GM10266 (cell line): ENCODE measurements around the gene MYL7.

Experiments used
- DNase-seq: peaks from one replicate; pipeline ENCODE4 v3.0.0; 2012; ENCODE audit errors: extremely low spot score
- TF ChIP-seq, protein P1 (sequence below): IDR thresholded peaks from 2 replicates; pipeline ENCODE4 v1.5.1; 2012; ENCODE audit warnings: mild to moderate bottlenecking, low read depth; ENCODE audit not compliant: control insufficient read depth, insufficient read depth; ENCODE audit errors: missing control alignments

The MYL7 gene

DNA sequence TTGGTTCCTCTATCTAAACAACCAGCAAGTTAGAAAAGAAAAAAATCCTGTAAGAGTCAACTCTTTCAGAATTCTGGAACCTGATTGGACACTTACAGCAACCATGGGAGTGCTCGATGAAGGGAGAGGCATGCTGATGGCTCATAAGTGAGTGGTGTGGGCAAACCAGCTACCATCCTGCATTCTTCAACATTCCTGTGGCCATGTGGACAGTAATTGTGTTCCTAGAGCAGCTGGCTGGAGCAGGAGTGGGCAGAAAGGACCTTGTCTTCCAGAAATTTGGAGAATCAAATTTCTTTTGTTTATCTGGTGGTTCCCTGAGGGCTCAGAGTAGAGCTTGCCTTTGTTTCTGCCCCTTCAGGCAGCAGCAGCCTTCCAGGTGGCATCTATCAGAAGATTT is 22.5 kb upstream of the MYL7 start:
- DNase-seq = no peak
- TF ChIP-seq, protein P1, sequence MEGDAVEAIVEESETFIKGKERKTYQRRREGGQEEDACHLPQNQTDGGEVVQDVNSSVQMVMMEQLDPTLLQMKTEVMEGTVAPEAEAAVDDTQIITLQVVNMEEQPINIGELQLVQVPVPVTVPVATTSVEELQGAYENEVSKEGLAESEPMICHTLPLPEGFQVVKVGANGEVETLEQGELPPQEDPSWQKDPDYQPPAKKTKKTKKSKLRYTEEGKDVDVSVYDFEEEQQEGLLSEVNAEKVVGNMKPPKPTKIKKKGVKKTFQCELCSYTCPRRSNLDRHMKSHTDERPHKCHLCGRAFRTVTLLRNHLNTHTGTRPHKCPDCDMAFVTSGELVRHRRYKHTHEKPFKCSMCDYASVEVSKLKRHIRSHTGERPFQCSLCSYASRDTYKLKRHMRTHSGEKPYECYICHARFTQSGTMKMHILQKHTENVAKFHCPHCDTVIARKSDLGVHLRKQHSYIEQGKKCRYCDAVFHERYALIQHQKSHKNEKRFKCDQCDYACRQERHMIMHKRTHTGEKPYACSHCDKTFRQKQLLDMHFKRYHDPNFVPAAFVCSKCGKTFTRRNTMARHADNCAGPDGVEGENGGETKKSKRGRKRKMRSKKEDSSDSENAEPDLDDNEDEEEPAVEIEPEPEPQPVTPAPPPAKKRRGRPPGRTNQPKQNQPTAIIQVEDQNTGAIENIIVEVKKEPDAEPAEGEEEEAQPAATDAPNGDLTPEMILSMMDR = no peak

DNA sequence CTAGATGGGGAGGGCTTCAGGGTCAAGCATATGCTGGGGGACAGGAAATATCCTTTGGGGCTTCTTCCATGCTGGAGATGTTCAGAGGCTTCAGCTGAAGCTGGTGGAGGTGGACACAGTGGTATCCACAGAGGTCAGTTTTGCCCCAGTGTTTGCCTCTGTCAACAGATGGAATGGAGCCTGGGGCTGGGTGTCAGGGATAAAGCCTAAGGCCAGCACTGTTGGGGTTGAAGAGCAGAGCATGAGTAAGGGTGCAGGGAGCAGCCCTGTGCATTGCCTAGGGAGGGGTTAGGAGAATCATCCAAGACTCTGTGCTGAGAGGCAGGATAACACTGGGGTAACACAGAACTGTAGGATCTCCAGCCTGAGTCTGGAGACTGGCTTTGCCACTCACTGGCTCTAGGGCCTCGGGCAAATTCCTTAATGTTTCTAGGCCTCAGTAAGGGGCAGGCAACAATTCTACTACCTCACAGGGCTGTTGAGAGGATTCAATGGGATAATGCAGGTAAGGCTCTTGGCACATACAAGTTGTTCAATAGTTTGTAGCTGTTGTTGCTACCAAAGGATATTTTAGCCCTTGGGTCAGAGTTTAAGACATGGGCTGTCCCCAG is 21.8 kb upstream of the MYL7 start:
- TF ChIP-seq, protein P1 = no peak
- DNase-seq = no peak

DNA sequence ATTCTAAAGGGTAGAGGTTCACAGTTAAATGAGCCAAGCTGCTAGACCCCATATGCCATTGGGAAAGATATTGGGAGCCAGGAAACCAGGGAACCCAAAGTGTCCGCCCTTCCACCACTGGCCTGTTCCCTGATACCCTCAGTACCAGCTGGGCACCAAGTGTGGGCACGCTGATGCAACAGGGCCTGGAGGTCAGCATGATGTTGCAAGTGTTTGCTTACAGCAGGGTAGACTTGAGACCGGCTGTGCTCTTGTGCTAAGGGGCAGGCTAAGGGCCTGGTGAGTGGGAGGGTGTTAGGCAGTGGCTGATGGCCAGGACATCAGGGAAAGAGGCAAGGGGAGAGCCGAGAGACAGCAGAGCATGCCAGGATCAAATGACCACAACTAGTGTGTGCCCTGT is 21.0 kb upstream of the MYL7 start:
- TF ChIP-seq, protein P1 = no peak
- no peak for DNase-seq

DNA sequence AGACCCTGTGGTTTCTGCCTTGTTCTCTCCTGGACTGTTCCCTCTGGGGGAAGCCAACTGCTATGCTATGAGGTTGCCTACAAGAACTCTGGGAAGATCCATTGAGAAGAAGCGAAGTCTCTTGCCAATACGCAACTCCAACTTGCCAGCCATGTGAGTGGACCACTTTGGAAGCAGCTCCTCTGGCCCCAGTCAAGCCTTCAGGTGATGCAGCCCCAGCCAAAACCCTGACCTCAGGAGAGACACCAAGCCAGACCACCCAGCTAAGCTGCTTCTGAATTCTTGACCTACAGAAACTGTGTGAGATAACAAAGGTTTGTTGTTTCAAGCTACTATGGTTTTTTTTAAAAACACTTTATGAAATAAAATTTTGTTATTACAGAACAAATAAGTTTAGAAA is 20.2 kb upstream of the MYL7 start:
- TF ChIP-seq, protein P1 = no peak
- no peak for DNase-seq

DNA sequence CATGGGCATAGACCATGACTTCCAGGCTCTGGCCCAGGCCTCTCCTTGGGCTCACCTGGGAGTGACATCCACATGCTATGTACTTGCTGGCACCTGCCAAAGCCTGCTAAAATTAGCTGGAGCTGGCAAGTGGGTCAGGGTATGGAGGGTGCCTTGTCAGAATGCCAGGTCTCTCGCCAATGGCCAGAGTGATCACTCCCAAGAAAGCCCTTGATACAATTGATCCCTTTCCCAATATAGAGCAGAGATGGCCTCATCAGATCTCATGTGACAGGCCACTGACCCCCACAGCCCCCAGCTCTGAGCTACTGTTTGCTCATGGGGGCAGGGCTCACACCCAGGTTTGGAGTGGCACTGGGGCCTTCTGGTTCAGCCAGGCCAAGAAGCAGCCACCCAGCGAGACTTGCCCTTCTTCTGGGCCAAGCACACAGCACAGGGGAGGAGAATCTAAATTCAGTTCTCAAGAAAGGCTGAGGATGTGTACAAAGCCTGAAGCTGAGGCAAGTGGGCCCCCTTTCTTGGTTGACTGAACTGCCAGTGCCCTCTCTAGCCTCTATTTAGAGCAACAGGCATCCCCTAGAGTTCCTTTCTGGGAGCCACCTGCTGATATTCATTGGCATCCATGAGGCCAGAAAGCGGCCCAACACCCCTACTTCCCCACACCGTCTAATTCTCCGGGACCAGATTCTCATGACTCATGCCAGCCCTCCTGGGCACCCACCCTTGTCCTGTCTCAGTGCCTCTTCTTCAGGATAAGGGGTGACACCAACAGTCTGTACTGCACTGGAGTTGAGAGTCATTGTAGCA is 18.9 kb upstream of the MYL7 start:
- DNase-seq = no peak
- TF ChIP-seq, protein P1 = no peak

DNA sequence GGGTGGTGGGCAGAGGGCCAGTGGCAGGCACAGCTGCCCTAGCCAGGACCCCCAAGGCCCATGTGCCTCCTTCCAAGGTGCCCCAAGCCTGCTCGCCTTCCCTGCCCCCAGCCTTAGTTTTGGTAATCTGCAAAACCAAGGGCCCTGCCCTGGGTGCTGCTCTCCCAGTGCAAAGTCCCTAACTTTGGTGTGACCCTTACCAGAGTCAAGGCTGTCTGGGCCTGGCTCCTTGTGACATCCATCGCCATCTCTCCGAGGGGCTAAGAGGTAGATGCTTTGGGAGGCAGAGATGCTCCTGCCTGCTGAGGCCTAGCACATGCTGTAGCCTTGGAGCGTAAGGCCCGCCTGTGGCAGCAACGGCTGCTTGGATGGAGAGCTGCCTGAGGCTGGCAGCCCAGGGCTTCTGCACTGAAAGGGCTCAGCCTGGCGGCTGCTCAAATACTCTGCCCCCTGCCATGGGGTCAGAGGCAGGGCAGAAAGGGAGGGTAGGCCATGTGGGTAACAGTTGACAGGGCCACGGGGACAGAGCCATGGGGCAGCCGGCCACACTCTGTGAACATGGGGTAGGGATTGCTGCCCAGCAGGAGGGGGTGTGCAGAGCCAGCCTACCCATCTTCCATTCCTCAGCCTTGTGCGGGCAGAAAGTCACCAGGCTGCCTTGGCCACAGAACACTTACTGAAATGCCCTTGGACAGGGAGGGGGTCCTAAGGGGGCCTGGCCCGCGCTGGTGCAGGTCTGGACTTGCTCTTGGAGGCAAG is 17.9 kb upstream of the MYL7 start:
- TF ChIP-seq, protein P1 = no peak
- no peak for DNase-seq

DNA sequence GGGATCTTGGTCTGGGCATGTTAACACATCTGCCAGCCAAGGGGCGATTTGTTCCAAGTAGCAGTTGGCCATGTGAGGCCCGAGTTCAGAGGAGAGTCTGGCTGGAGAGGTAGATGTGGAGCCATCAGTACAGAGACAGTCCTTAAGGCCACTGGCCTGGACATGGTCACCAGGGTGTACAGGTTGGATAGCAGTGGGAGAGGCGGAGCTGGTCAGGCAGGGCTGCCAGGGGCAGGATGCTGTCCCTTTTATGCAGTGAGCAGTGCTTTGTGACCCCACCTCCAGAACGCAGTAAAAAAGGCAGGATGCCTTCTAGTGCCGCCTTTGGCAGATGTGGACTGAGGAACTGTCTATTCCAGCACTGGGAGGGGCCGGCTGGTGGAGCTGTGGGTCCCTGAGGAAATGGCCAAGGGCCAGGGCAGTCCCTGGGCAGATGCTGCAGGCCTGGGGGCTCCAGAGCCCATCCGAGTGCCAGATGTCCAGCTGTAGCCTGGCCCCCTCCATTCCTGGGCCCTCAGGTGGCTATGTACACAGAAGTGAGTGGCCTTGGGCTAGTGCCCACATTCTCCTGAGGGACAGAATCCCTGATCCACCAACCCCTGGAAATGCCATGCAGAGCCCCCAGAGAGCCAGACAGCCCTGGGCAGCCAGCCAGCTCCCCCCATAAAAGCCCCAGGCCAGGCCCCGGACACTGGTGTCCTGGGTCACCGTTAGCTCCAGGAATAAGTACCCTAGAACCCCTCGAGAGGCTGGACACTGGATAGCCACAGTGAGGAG is 17.2 kb upstream of the MYL7 start:
- DNase-seq = no peak
- TF ChIP-seq, protein P1 = no peak
